Esophagus (tissue), 2 donors: ENCODE results near the gene CDHR4. TPM values are rescaled to one million over a fixed set of nuclear protein-coding genes. Genes with fewer than 3 reads are reported as not detected.
"Not testable (repeated sequence)": the region's sequence is repeated elsewhere in the genome, so short reads cannot be mapped to it uniquely, and the experiment has no call there.

Source experiments
- H3K27ac ChIP-seq, 2 donors: one replicate each; pipeline ENCODE4 v1.5.1; 2013; ENCODE audit warnings: low read depth in 2 of 2, mild to moderate bottlenecking in 2 of 2, inconsistent platforms in 1 of 2, low read length in 1 of 2, moderate library complexity in 1 of 2
- H3K27me3 ChIP-seq, 2 donors: one replicate each; pipeline ENCODE4 v1.6.1; 2013; ENCODE audit warnings: low read length in 2 of 2, control low read depth in 1 of 2, mild to moderate bottlenecking in 1 of 2; ENCODE audit not compliant: insufficient read depth in 2 of 2, control insufficient read depth in 1 of 2
- H3K36me3 ChIP-seq, 2 donors: one replicate each; pipeline ENCODE4 v1.6.1; 2013; ENCODE audit warnings: low read length in 1 of 2; ENCODE audit not compliant: control insufficient read depth in 2 of 2, insufficient read depth in 2 of 2
- H3K4me1 ChIP-seq, 2 donors: one replicate each; pipeline ENCODE4 v1.6.1; 2013; ENCODE audit warnings: low read length in 1 of 2; ENCODE audit not compliant: control insufficient read depth in 2 of 2, insufficient read depth in 2 of 2
- H3K4me3 ChIP-seq, 2 donors: one replicate each; pipeline ENCODE4 v1.5.1; 2013; ENCODE audit warnings: low read length in 2 of 2, mild to moderate bottlenecking in 2 of 2, low read depth in 1 of 2, moderate library complexity in 1 of 2
- H3K9me3 ChIP-seq, 2 donors: one replicate each; pipeline ENCODE4 v1.6.1; 2013; ENCODE audit warnings: mild to moderate bottlenecking in 2 of 2, low read depth in 1 of 2, low read length in 1 of 2, moderate library complexity in 1 of 2; ENCODE audit not compliant: control insufficient read depth in 2 of 2, insufficient read depth in 1 of 2
- WGBS, 2 donors: extraction: QIAGEN DNeasy Blood & Tissue Kit; methylation state at CpG; one replicate each; pipeline ENCODE4 v1.1.7; 2013; 5-methylcytosine and 5-hydroxymethylcytosine counted together
- polyA plus RNA-seq, 2 donors: library from polyadenylated mRNA; stranded (reverse); fragments of 200-250 nt; gene quantifications; one replicate each; pipeline ENCODE4 v1.2.3, GENCODE V29; 2013
- donor health status: healthy with polysubstance abuse.
- donor health status: Bipolar disorder and iron deficiency.

Gene CDHR4
- polyA plus RNA-seq, 2 donors, result 0.04 TPM; not detected in 1

- H3K9me3 ChIP-seq, H3K36me3 ChIP-seq, H3K27ac ChIP-seq, H3K27me3 ChIP-seq, H3K4me1 ChIP-seq, H3K4me3 ChIP-seq: not testable (repeated sequence)
- 89 to 92% methylated on average over 5 of the region's 5 CpGs for WGBS, 2 donors
Measured at GRCh38 chr3:49748874-49749273, 50.8 kb downstream of the CDHR4 start.

GRCh38 chr3:49747792-49748480 lies 51.7 kb downstream of the CDHR4 start:
- no peaks in the 10 kb centered on the region for H3K27me3 ChIP-seq
- no peak overlapping the region for H3K4me3 ChIP-seq
- WGBS, 2 donors, result 90 to 92% methylated on average over 13 of the region's 13 CpGs
- peaks cover 2% of the 10 kb centered on the region in 2 donors for H3K4me1 ChIP-seq
- H3K36me3 ChIP-seq, result peaks cover 0 to 8% of the 10 kb centered on the region in 2 donors
- H3K27ac ChIP-seq, result no peak overlapping the region
- no peaks in the 10 kb centered on the region for H3K9me3 ChIP-seq

- no peak overlapping the region for H3K27ac ChIP-seq
- 44 to 57% methylated on average over 2 of the region's 2 CpGs for WGBS, 2 donors
- H3K4me3 ChIP-seq, result no peak overlapping the region
- peaks cover 0 to 8% of the 10 kb centered on the region in 2 donors for H3K36me3 ChIP-seq
- H3K27me3 ChIP-seq, result no peaks in the 10 kb centered on the region
- H3K4me1 ChIP-seq, result peaks cover 2% of the 10 kb centered on the region in 2 donors
- H3K9me3 ChIP-seq, result no peaks in the 10 kb centered on the region
Measured at GRCh38 chr3:49745986-49746385, 53.7 kb downstream of the CDHR4 start.

Other genes with a start within 250 kb of the CDHR4 start
- under 1 TPM; 0.01 to 0.08 TPM for gene BSN, start 245.4 kb downstream of the CDHR4 start, polyA plus RNA-seq
- 10 to 100 TPM; 21.0 to 53.0 TPM for gene APEH, start 125.5 kb downstream of the CDHR4 start, polyA plus RNA-seq
- 10 to 100 TPM; 11.2 to 30.0 TPM for gene MST1, start 110.4 kb downstream of the CDHR4 start, polyA plus RNA-seq
- 10 to 100 TPM; 14.7 to 16.9 TPM for gene RNF123, start 110.3 kb downstream of the CDHR4 start, polyA plus RNA-seq
- 1 to 10 TPM in 1 of 2 donors, under 1 TPM in 1; 1.00 to 1.4 TPM for gene AMIGO3, start 80.2 kb downstream of the CDHR4 start, polyA plus RNA-seq
- 10 to 100 TPM; 17.7 to 32.1 TPM for gene GMPPB, start 75.9 kb downstream of the CDHR4 start, polyA plus RNA-seq
- 10 to 100 TPM; 11.5 to 14.1 TPM for gene IP6K1, start 13.3 kb downstream of the CDHR4 start, polyA plus RNA-seq
- 10 to 100 TPM; 26.3 to 28.4 TPM for gene INKA1, start 3.4 kb upstream of the CDHR4 start, polyA plus RNA-seq
- 10 to 100 TPM; 24.1 to 54.3 TPM for gene UBA7, start 14.1 kb upstream of the CDHR4 start, polyA plus RNA-seq
- gene TRAIP, start 56.7 kb upstream of the CDHR4 start, polyA plus RNA-seq, result 1 to 10 TPM; 4.1 to 4.3 TPM
- gene CAMKV, start 70.0 kb upstream of the CDHR4 start, polyA plus RNA-seq, result under 1 TPM in 1 of 2 donors, not detected in 1; 0.01 TPM
- 10 to 100 TPM; 23.6 to 53.4 TPM for gene MST1R, start 104.0 kb upstream of the CDHR4 start, polyA plus RNA-seq
- gene MON1A, start 129.9 kb upstream of the CDHR4 start, polyA plus RNA-seq, result 10 to 100 TPM in 1 of 2 donors, 1 to 10 TPM in 1; 7.0 to 10.2 TPM
- 100 to 1,000 TPM in 1 of 2 donors, 10 to 100 TPM in 1; 36.5 to 101 TPM for gene RBM6, start 140.3 kb upstream of the CDHR4 start, polyA plus RNA-seq